K562 (cell line): ENCODE measurements around the gene ZSCAN12. TPM values are rescaled to one million over a fixed set of nuclear protein-coding genes. Genes with fewer than 3 reads are reported as not detected.

Experiments used
- CTBP1 ChIP-seq: fragments of 450-650 bp; IDR thresholded peaks from 2 replicates; pipeline ENCODE4 v1.6.1; 2016; ENCODE audit warnings: borderline replicate concordance
- DACH1 ChIP-seq: fragments of 450-650 bp; IDR thresholded peaks from 2 replicates; pipeline ENCODE4 v1.6.1; 2018; ENCODE audit not compliant: partially characterized antibody
- DIDO1 ChIP-seq: fragments of 450-650 bp; IDR thresholded peaks from 2 replicates; pipeline ENCODE4 v1.6.1; 2016; ENCODE audit warnings: low read depth, missing biosample characterization, missing genetic modification characterization
- HLTF ChIP-seq: fragments of 450-650 bp; IDR thresholded peaks from 2 replicates; pipeline ENCODE4 v1.6.1; 2016
- JUNB ChIP-seq: fragments of 450-650 bp; formaldehyde crosslinking; conservative IDR thresholded peaks from 2 replicates; pipeline ENCODE4 v1.4.0; 2020; ENCODE audit warnings: mild to moderate bottlenecking
- MBD2 ChIP-seq: sonication (generic); IDR thresholded peaks from 2 replicates; pipeline ENCODE4 v1.6.1; 2016; ENCODE audit warnings: low read depth, borderline replicate concordance
- MTA3 ChIP-seq: fragments of 450-650 bp; formaldehyde crosslinking; IDR thresholded peaks from 2 replicates; pipeline ENCODE4 v1.6.1; 2017; ENCODE audit warnings: mild to moderate bottlenecking, borderline replicate concordance
- NUFIP1 ChIP-seq: fragments of 450-650 bp; IDR thresholded peaks from 2 replicates; pipeline ENCODE4 v1.6.1; 2018; ENCODE audit not compliant: partially characterized antibody
- RFX5 ChIP-seq: IDR thresholded peaks from 2 replicates; pipeline ENCODE4 v1.6.1; 2011; ENCODE audit warnings: low read depth, mild to moderate bottlenecking, improper control_type of control experiment, low read length
- SRSF1 ChIP-seq: fragments of 200-400 bp; formaldehyde crosslinking; IDR thresholded peaks from 2 replicates; pipeline ENCODE4 v1.6.1; 2017; ENCODE audit warnings: mild to moderate bottlenecking, low read depth, low read length, moderate library complexity
- STAG1 ChIP-seq: sonication (generic); formaldehyde crosslinking; IDR thresholded peaks from 2 replicates; pipeline ENCODE4 v1.5.0; 2020; ENCODE audit warnings: missing genetic modification reagents, borderline replicate concordance
- TGIF2 ChIP-seq: sonication (generic); formaldehyde crosslinking; IDR thresholded peaks from 2 replicates; pipeline ENCODE4 v1.8.1; 2022; ENCODE audit warnings: mild to moderate bottlenecking, missing genetic modification reagents, moderate library complexity
- ZNF165 ChIP-seq: fragments of 250-450 bp; sonication (Bioruptor Pico); IDR thresholded peaks from 2 replicates; pipeline ENCODE4 v1.4.0; 2020; ENCODE audit warnings: borderline replicate concordance
- ZNF23 ChIP-seq: fragments of 250-450 bp; sonication (Bioruptor Pico); IDR thresholded peaks from 2 replicates; pipeline ENCODE4 v1.4.0; 2020; ENCODE audit warnings: mild to moderate bottlenecking
- ZNF41 ChIP-seq: fragments of 250-450 bp; sonication (Bioruptor Pico); conservative IDR thresholded peaks from 2 replicates; pipeline ENCODE4 v1.4.0; 2020; ENCODE audit warnings: mild to moderate bottlenecking
- ZNF695 ChIP-seq: fragments of 450-650 bp; formaldehyde crosslinking; IDR thresholded peaks from 2 replicates; pipeline ENCODE4 v1.4.0; 2020; ENCODE audit warnings: mild to moderate bottlenecking, moderate library complexity
- ZNF77 ChIP-seq: fragments of 250-450 bp; sonication (Bioruptor Pico); IDR thresholded peaks from 2 replicates; pipeline ENCODE4 v1.5.0; 2020
- polyA plus RNA-seq, 8 experiments: library from polyadenylated mRNA; depleted of rRNA in 4 of 8; stranded (reverse) in 5 of 8; unstranded in 3 of 8; fragments of >200 nt; fragmentation: Nextera tagmentation in 2 of 8; fragmentation: Illumina TruSeq in 1 of 8; extraction: Ambion mirVana in 2 of 8; extraction: Trizol in 1 of 8; gene quantifications; 2 replicates each; pipeline versions ENCODE4 v1.2.1 to v1.2.3, GENCODE V29; 2011 to 2014; ENCODE audit warnings: inconsistent platforms in 1 of 8, missing spikeins in 1 of 8
- total RNA-seq, 7 experiments: library from RNA; depleted of rRNA in 6 of 7; stranded (reverse); fragments of >200 nt in 6 of 7; fragmentation: Illumina TruSeq in 2 of 7; extraction: Trizol in 2 of 7; gene quantifications; 2 replicates each; pipeline versions ENCODE4 v1.2.1 to v1.2.3, GENCODE V29; 2011 to 2021; ENCODE audit warnings: low replicate concordance in 1 of 7
- TF ChIP-seq, protein P1 (sequence below): sonication (generic); formaldehyde crosslinking; IDR thresholded peaks from 2 replicates; pipeline ENCODE4 v1.8.0; 2022; ENCODE audit warnings: mild to moderate bottlenecking, missing genetic modification reagents
- TF ChIP-seq, protein P2 (sequence below): fragments of 450-650 bp; IDR thresholded peaks from 2 replicates; pipeline ENCODE4 v1.6.1; 2016; ENCODE audit warnings: mild to moderate bottlenecking
- TF ChIP-seq, protein P3 (sequence below), 2 experiments: fragments of 150-350 bp in 1 of 2; IDR thresholded peaks; 2 replicates each; pipeline ENCODE4 v1.6.1; 2012 to 2016; ENCODE audit warnings: low read depth in 2 of 2, low read length in 2 of 2, mild to moderate bottlenecking in 1 of 2, moderate library complexity in 1 of 2
- TF ChIP-seq, protein P4 (sequence below): sonication (generic); formaldehyde crosslinking; IDR thresholded peaks from 2 replicates; pipeline ENCODE4 v1.8.0; 2023; ENCODE audit warnings: mild to moderate bottlenecking, missing genetic modification reagents

The ZSCAN12 gene
- total and polyA plus RNA-seq, 9 of the 15 experiments (the other 6 are each of a cell fraction or from before 2014, with no cell fraction given) = 2.5 to 19.6 (median 12.5) TPM

DNA sequence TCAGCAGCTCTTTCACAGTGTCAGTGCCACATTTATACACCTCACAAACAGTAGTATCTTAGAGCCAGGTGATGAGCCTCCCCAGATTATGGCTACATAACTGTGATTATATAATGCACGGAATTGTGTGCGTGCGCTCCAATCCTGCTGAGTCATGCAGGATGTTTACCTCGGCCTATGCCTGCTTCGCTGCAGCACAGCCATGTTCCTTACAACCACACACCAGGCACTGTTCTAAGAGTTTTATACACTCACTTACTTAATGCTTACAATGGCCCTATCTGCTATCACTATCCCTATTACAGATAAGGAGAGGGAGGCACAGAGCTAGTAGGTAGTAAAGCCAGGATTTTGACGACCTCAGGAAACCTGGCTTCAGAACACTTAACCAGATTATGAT, 42.5 kb downstream of the ZSCAN12 start (continued):
- TF ChIP-seq CTBP1 = no peak
- no peak for TF ChIP-seq MTA3
- no peak for TF ChIP-seq ZNF41 (CRISPR knock-in tag)
- TF ChIP-seq RFX5 = no peak; the same call in 1 of the 2 replicates
- TF ChIP-seq, protein P1, sequence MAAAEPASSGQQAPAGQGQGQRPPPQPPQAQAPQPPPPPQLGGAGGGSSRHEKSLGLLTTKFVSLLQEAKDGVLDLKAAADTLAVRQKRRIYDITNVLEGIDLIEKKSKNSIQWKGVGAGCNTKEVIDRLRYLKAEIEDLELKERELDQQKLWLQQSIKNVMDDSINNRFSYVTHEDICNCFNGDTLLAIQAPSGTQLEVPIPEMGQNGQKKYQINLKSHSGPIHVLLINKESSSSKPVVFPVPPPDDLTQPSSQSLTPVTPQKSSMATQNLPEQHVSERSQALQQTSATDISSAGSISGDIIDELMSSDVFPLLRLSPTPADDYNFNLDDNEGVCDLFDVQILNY (CRISPR knock-in tag) = no peak
- TF ChIP-seq JUNB (CRISPR knock-in tag) = no peak
- no peak for TF ChIP-seq ZNF695 (CRISPR knock-in tag)
- no peak for TF ChIP-seq ZNF77 (CRISPR knock-in tag)
- no peak for TF ChIP-seq DACH1
- TF ChIP-seq DIDO1 (tag) = no peak
- TF ChIP-seq MBD2 = no peak
- TF ChIP-seq ZNF165 (CRISPR knock-in tag) = no peak
- TF ChIP-seq HLTF = no peak
- no peak for TF ChIP-seq TGIF2 (CRISPR knock-in tag)
- TF ChIP-seq NUFIP1 = no peak
- no peak for TF ChIP-seq ZNF23 (CRISPR knock-in tag)
- TF ChIP-seq, protein P2, sequence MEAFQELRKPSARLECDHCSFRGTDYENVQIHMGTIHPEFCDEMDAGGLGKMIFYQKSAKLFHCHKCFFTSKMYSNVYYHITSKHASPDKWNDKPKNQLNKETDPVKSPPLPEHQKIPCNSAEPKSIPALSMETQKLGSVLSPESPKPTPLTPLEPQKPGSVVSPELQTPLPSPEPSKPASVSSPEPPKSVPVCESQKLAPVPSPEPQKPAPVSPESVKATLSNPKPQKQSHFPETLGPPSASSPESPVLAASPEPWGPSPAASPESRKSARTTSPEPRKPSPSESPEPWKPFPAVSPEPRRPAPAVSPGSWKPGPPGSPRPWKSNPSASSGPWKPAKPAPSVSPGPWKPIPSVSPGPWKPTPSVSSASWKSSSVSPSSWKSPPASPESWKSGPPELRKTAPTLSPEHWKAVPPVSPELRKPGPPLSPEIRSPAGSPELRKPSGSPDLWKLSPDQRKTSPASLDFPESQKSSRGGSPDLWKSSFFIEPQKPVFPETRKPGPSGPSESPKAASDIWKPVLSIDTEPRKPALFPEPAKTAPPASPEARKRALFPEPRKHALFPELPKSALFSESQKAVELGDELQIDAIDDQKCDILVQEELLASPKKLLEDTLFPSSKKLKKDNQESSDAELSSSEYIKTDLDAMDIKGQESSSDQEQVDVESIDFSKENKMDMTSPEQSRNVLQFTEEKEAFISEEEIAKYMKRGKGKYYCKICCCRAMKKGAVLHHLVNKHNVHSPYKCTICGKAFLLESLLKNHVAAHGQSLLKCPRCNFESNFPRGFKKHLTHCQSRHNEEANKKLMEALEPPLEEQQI = no peak
- TF ChIP-seq, protein P3, sequence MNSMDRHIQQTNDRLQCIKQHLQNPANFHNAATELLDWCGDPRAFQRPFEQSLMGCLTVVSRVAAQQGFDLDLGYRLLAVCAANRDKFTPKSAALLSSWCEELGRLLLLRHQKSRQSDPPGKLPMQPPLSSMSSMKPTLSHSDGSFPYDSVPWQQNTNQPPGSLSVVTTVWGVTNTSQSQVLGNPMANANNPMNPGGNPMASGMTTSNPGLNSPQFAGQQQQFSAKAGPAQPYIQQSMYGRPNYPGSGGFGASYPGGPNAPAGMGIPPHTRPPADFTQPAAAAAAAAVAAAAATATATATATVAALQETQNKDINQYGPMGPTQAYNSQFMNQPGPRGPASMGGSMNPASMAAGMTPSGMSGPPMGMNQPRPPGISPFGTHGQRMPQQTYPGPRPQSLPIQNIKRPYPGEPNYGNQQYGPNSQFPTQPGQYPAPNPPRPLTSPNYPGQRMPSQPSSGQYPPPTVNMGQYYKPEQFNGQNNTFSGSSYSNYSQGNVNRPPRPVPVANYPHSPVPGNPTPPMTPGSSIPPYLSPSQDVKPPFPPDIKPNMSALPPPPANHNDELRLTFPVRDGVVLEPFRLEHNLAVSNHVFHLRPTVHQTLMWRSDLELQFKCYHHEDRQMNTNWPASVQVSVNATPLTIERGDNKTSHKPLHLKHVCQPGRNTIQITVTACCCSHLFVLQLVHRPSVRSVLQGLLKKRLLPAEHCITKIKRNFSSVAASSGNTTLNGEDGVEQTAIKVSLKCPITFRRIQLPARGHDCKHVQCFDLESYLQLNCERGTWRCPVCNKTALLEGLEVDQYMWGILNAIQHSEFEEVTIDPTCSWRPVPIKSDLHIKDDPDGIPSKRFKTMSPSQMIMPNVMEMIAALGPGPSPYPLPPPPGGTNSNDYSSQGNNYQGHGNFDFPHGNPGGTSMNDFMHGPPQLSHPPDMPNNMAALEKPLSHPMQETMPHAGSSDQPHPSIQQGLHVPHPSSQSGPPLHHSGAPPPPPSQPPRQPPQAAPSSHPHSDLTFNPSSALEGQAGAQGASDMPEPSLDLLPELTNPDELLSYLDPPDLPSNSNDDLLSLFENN (IDR thresholded peaks at IDR 0.05; ENCODE audit: low read depth in 2 of 2, low read length in 2 of 2) = no peak
- no peak for TF ChIP-seq STAG1 (CRISPR knock-in tag)
- TF ChIP-seq, protein P4, sequence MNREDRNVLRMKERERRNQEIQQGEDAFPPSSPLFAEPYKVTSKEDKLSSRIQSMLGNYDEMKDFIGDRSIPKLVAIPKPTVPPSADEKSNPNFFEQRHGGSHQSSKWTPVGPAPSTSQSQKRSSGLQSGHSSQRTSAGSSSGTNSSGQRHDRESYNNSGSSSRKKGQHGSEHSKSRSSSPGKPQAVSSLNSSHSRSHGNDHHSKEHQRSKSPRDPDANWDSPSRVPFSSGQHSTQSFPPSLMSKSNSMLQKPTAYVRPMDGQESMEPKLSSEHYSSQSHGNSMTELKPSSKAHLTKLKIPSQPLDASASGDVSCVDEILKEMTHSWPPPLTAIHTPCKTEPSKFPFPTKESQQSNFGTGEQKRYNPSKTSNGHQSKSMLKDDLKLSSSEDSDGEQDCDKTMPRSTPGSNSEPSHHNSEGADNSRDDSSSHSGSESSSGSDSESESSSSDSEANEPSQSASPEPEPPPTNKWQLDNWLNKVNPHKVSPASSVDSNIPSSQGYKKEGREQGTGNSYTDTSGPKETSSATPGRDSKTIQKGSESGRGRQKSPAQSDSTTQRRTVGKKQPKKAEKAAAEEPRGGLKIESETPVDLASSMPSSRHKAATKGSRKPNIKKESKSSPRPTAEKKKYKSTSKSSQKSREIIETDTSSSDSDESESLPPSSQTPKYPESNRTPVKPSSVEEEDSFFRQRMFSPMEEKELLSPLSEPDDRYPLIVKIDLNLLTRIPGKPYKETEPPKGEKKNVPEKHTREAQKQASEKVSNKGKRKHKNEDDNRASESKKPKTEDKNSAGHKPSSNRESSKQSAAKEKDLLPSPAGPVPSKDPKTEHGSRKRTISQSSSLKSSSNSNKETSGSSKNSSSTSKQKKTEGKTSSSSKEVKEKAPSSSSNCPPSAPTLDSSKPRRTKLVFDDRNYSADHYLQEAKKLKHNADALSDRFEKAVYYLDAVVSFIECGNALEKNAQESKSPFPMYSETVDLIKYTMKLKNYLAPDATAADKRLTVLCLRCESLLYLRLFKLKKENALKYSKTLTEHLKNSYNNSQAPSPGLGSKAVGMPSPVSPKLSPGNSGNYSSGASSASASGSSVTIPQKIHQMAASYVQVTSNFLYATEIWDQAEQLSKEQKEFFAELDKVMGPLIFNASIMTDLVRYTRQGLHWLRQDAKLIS (CRISPR knock-in tag) = no peak
- no peak for TF ChIP-seq SRSF1
